ENCODE results near the gene HHLA2.

- no peak for TF ChIP-seq CTCF (IDR thresholded peaks at IDR 0.05; ENCODE audit: low read length)
- TF ChIP-seq EZH2 (optimal IDR thresholded peaks at IDR 0.05; ENCODE audit: low read depth, low read length), result no peak
These were observed 90.7 kb downstream of the HHLA2 start for GRCh38 chr3:108387063-108387462.

Measured in MM.1S (cell line).